Measurements from ENCODE around the gene COQ8A. TPM values are rescaled to one million over a fixed set of nuclear protein-coding genes. Genes with fewer than 3 reads are reported as not detected.
A peak's percentile ranks its signal among the peaks of the same experiment; 100 is the strongest.

COQ8A gene
- total and polyA plus RNA-seq, 2 experiments from 2014 or later, result 25.2 to 37.4 TPM

DNA sequence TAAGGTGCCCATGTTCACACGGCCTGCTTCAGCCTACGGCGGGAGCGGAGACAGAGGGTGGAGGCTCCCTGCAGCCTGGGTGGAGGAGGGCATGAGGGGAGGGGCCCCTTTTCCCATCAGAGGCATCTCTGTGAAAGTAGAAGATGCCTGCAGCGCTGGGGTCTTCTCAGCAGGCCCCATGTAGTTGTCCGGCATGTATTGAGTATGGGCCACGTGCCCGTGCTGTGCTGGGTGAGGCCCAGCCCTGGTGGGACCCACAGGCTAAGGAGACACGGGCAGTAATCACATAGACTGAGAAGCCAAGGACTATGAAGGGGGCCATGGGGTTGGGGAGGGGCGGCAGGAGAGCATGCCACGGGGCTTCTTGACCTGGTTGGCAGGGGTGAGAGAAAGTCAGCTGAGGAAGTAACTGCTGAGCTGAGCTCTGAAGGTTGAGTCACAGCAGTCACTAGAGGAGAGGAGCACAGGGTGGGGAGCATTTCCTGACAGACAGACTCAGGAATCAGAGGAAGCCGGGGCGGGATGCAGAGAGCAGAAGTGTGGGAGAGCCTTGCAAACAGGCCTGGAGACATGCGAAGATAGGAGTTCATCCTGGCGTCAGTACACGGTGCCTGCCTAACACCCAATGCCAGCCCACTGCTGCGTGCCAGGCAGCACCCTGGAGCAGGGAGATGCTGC is 48.1 kb upstream of the COQ8A start (continued):
- TF ChIP-seq, protein P1, sequence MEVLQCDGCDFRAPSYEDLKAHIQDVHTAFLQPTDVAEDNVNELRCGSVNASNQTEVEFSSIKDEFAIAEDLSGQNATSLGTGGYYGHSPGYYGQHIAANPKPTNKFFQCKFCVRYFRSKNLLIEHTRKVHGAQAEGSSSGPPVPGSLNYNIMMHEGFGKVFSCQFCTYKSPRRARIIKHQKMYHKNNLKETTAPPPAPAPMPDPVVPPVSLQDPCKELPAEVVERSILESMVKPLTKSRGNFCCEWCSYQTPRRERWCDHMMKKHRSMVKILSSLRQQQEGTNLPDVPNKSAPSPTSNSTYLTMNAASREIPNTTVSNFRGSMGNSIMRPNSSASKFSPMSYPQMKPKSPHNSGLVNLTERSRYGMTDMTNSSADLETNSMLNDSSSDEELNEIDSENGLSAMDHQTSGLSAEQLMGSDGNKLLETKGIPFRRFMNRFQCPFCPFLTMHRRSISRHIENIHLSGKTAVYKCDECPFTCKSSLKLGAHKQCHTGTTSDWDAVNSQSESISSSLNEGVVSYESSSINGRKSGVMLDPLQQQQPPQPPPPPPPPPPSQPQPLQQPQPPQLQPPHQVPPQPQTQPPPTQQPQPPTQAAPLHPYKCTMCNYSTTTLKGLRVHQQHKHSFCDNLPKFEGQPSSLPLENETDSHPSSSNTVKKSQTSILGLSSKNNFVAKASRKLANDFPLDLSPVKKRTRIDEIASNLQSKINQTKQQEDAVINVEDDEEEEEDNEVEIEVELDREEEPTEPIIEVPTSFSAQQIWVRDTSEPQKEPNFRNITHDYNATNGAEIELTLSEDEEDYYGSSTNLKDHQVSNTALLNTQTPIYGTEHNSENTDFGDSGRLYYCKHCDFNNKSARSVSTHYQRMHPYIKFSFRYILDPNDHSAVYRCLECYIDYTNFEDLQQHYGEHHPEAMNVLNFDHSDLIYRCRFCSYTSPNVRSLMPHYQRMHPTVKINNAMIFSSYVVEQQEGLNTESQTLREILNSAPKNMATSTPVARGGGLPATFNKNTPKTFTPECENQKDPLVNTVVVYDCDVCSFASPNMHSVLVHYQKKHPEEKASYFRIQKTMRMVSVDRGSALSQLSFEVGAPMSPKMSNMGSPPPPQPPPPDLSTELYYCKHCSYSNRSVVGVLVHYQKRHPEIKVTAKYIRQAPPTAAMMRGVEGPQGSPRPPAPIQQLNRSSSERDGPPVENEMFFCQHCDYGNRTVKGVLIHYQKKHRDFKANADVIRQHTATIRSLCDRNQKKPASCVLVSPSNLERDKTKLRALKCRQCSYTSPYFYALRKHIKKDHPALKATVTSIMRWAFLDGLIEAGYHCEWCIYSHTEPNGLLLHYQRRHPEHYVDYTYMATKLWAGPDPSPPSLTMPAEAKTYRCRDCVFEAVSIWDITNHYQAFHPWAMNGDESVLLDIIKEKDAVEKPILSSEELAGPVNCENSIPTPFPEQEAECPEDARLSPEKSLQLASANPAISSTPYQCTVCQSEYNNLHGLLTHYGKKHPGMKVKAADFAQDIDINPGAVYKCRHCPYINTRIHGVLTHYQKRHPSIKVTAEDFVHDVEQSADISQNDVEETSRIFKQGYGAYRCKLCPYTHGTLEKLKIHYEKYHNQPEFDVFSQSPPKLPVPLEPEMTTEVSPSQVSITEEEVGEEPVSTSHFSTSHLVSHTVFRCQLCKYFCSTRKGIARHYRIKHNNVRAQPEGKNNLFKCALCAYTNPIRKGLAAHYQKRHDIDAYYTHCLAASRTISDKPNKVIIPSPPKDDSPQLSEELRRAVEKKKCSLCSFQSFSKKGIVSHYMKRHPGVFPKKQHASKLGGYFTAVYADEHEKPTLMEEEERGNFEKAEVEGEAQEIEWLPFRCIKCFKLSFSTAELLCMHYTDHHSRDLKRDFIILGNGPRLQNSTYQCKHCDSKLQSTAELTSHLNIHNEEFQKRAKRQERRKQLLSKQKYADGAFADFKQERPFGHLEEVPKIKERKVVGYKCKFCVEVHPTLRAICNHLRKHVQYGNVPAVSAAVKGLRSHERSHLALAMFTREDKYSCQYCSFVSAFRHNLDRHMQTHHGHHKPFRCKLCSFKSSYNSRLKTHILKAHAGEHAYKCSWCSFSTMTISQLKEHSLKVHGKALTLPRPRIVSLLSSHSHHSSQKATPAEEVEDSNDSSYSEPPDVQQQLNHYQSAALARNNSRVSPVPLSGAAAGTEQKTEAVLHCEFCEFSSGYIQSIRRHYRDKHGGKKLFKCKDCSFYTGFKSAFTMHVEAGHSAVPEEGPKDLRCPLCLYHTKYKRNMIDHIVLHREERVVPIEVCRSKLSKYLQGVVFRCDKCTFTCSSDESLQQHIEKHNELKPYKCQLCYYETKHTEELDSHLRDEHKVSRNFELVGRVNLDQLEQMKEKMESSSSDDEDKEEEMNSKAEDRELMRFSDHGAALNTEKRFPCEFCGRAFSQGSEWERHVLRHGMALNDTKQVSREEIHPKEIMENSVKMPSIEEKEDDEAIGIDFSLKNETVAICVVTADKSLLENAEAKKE (CRISPR knock-in tag; IDR thresholded peaks at IDR 0.05), result no peak

DNA sequence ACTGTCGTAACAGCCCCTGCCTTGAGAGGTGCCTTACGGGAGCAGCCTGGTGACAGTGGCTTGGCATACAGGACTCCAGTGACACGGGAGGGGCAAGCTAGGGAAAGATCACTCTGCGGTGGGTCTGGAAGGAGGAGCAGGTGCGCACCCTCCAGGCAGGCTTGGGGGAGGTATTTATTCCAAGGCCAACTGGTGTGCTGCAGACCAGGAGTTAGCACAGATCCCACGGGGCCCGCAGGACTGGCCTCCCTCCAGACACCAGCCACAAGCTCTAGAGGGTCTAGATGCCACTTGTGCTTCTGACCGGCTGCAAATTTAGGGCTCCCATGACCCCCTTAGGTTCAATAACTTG is 47.6 kb upstream of the COQ8A start:
- Histone ChIP-seq H3K4me1 (ENCODE audit: insufficient read depth) (no peaks in the 10 kb centered on the region), H3K27ac (ENCODE audit: low read depth) (no peak overlapping the region), H3K9me2 (ENCODE audit: insufficient read depth) (no peaks in the 10 kb centered on the region), H3K4me2 (no peak overlapping the region), H3K27me3 (ENCODE audit: insufficient read depth) (no peaks in the 10 kb centered on the region), H3K36me3 (ENCODE audit: insufficient read depth) (no peaks in the 10 kb centered on the region), H2AFZ (no peak overlapping the region), H3K4me3 (no peak overlapping the region), H4K20me1 (replicated peaks; ENCODE audit: insufficient read depth) (no peaks in the 10 kb centered on the region; the same call in 1 of the 2 replicates), H3K79me2 (replicated peaks; ENCODE audit: insufficient read depth) (no peaks in the 10 kb centered on the region), H3F3A (replicated peaks; ENCODE audit: low read depth) (no peaks in the 10 kb centered on the region)
- peaks cover 28% of the 10 kb centered on the region for H3K36me3 Mint-ChIP-seq (ENCODE audit: low read depth)
- H3K4me1 Mint-ChIP-seq, result no peaks in the 10 kb centered on the region
- peaks cover 6% of the 10 kb centered on the region for H3K27me3 Mint-ChIP-seq (ENCODE audit: insufficient read depth, low read depth, poor library complexity)
- H3K4me3 Mint-ChIP-seq, result no peak overlapping the region
- ATAC-seq (no peak), DNase-seq (ENCODE audit: low spot score) (no peak)
- no peaks in the 10 kb centered on the region for H3K9me3 Mint-ChIP-seq
- TF ChIP-seq, protein P2, sequence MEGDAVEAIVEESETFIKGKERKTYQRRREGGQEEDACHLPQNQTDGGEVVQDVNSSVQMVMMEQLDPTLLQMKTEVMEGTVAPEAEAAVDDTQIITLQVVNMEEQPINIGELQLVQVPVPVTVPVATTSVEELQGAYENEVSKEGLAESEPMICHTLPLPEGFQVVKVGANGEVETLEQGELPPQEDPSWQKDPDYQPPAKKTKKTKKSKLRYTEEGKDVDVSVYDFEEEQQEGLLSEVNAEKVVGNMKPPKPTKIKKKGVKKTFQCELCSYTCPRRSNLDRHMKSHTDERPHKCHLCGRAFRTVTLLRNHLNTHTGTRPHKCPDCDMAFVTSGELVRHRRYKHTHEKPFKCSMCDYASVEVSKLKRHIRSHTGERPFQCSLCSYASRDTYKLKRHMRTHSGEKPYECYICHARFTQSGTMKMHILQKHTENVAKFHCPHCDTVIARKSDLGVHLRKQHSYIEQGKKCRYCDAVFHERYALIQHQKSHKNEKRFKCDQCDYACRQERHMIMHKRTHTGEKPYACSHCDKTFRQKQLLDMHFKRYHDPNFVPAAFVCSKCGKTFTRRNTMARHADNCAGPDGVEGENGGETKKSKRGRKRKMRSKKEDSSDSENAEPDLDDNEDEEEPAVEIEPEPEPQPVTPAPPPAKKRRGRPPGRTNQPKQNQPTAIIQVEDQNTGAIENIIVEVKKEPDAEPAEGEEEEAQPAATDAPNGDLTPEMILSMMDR (conservative IDR thresholded peaks at IDR 0.05; ENCODE audit: low read depth in 2 of 2), result peak in 1 of 2 experiments; percentile 31; a peak in 2 of 4 replicates
- no peak for TF ChIP-seq STAT1 (IDR thresholded peaks at IDR 0.05; ENCODE audit: unreplicated experiment)
- TF ChIP-seq, protein P3, sequence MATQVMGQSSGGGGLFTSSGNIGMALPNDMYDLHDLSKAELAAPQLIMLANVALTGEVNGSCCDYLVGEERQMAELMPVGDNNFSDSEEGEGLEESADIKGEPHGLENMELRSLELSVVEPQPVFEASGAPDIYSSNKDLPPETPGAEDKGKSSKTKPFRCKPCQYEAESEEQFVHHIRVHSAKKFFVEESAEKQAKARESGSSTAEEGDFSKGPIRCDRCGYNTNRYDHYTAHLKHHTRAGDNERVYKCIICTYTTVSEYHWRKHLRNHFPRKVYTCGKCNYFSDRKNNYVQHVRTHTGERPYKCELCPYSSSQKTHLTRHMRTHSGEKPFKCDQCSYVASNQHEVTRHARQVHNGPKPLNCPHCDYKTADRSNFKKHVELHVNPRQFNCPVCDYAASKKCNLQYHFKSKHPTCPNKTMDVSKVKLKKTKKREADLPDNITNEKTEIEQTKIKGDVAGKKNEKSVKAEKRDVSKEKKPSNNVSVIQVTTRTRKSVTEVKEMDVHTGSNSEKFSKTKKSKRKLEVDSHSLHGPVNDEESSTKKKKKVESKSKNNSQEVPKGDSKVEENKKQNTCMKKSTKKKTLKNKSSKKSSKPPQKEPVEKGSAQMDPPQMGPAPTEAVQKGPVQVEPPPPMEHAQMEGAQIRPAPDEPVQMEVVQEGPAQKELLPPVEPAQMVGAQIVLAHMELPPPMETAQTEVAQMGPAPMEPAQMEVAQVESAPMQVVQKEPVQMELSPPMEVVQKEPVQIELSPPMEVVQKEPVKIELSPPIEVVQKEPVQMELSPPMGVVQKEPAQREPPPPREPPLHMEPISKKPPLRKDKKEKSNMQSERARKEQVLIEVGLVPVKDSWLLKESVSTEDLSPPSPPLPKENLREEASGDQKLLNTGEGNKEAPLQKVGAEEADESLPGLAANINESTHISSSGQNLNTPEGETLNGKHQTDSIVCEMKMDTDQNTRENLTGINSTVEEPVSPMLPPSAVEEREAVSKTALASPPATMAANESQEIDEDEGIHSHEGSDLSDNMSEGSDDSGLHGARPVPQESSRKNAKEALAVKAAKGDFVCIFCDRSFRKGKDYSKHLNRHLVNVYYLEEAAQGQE (IDR thresholded peaks at IDR 0.05; ENCODE audit: unreplicated experiment), result no peak
- no peak overlapping the region for H3K27ac Mint-ChIP-seq
